ENCODE measurements around the gene PREP. TPM values are rescaled to one million over a fixed set of nuclear protein-coding genes. Genes with fewer than 3 reads are reported as not detected.

PREP gene
- total and polyA plus RNA-seq, 2 of the 8 experiments (the other 6 are each of a cell fraction or from before 2014, with no cell fraction given), result 26.8 to 70.0 TPM

DNA sequence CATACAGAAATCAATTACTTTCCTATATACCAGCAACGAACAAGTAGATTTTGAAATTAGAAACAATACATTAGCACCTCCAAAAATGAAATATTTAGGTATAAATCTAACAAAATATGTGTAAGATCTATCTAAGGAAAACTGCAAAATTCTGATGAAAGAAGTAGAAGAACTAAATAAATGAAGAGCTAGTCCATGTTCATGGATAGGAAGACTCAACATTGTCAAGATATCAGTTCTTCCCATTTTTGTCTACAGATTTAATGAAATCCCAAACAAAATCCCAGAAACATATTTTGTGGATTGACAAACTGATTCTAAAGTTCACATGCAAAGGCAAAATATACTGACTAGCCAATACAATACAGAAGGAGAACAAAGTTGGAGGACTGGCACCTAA, 33.7 kb downstream of the PREP start (continued):
- TF ChIP-seq, protein P1, sequence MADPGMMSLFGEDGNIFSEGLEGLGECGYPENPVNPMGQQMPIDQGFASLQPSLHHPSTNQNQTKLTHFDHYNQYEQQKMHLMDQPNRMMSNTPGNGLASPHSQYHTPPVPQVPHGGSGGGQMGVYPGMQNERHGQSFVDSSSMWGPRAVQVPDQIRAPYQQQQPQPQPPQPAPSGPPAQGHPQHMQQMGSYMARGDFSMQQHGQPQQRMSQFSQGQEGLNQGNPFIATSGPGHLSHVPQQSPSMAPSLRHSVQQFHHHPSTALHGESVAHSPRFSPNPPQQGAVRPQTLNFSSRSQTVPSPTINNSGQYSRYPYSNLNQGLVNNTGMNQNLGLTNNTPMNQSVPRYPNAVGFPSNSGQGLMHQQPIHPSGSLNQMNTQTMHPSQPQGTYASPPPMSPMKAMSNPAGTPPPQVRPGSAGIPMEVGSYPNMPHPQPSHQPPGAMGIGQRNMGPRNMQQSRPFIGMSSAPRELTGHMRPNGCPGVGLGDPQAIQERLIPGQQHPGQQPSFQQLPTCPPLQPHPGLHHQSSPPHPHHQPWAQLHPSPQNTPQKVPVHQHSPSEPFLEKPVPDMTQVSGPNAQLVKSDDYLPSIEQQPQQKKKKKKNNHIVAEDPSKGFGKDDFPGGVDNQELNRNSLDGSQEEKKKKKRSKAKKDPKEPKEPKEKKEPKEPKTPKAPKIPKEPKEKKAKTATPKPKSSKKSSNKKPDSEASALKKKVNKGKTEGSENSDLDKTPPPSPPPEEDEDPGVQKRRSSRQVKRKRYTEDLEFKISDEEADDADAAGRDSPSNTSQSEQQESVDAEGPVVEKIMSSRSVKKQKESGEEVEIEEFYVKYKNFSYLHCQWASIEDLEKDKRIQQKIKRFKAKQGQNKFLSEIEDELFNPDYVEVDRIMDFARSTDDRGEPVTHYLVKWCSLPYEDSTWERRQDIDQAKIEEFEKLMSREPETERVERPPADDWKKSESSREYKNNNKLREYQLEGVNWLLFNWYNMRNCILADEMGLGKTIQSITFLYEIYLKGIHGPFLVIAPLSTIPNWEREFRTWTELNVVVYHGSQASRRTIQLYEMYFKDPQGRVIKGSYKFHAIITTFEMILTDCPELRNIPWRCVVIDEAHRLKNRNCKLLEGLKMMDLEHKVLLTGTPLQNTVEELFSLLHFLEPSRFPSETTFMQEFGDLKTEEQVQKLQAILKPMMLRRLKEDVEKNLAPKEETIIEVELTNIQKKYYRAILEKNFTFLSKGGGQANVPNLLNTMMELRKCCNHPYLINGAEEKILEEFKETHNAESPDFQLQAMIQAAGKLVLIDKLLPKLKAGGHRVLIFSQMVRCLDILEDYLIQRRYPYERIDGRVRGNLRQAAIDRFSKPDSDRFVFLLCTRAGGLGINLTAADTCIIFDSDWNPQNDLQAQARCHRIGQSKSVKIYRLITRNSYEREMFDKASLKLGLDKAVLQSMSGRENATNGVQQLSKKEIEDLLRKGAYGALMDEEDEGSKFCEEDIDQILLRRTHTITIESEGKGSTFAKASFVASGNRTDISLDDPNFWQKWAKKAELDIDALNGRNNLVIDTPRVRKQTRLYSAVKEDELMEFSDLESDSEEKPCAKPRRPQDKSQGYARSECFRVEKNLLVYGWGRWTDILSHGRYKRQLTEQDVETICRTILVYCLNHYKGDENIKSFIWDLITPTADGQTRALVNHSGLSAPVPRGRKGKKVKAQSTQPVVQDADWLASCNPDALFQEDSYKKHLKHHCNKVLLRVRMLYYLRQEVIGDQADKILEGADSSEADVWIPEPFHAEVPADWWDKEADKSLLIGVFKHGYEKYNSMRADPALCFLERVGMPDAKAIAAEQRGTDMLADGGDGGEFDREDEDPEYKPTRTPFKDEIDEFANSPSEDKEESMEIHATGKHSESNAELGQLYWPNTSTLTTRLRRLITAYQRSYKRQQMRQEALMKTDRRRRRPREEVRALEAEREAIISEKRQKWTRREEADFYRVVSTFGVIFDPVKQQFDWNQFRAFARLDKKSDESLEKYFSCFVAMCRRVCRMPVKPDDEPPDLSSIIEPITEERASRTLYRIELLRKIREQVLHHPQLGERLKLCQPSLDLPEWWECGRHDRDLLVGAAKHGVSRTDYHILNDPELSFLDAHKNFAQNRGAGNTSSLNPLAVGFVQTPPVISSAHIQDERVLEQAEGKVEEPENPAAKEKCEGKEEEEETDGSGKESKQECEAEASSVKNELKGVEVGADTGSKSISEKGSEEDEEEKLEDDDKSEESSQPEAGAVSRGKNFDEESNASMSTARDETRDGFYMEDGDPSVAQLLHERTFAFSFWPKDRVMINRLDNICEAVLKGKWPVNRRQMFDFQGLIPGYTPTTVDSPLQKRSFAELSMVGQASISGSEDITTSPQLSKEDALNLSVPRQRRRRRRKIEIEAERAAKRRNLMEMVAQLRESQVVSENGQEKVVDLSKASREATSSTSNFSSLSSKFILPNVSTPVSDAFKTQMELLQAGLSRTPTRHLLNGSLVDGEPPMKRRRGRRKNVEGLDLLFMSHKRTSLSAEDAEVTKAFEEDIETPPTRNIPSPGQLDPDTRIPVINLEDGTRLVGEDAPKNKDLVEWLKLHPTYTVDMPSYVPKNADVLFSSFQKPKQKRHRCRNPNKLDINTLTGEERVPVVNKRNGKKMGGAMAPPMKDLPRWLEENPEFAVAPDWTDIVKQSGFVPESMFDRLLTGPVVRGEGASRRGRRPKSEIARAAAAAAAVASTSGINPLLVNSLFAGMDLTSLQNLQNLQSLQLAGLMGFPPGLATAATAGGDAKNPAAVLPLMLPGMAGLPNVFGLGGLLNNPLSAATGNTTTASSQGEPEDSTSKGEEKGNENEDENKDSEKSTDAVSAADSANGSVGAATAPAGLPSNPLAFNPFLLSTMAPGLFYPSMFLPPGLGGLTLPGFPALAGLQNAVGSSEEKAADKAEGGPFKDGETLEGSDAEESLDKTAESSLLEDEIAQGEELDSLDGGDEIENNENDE (IDR thresholded peaks at IDR 0.05; ENCODE audit: insufficient replicate concordance, low read length), result no peak
- TF ChIP-seq TBP (IDR thresholded peaks at IDR 0.05; ENCODE audit: low read depth, low read length) (no peak), TEAD4 (IDR thresholded peaks at IDR 0.05; ENCODE audit: low read depth, low read length) (no peak)

Measured in H1 (cell line).